Upper lobe of left lung (tissue), 6 donors: ENCODE results near the gene HOXA5. TPM values are rescaled to one million over a fixed set of nuclear protein-coding genes. Genes with fewer than 3 reads are reported as not detected.

ENCODE experiments used
- ATAC-seq, 2 donors: fragments of 200-7000 bp; cut with Tn5 transposase; one replicate each; pipeline ENCODE4 v1.9.1; 2022; ENCODE audit warnings: mild to moderate bottlenecking in 2 of 2, moderate library complexity in 2 of 2; ENCODE audit not compliant: low FRiP score in 2 of 2
- DNase-seq, 2 donors: peaks; one replicate each; pipeline ENCODE4 v3.0.0-alpha.2; 2019 to 2020
- H3K27ac ChIP-seq, 4 donors: fragments of 200-600 bp; sonication (generic); one replicate each; pipeline ENCODE4 v1.5.1; 2016 to 2019
- H3K27me3 ChIP-seq, 4 donors: fragments of 200-600 bp; sonication (generic); one replicate each; pipeline ENCODE4 v1.5.1; 2017 to 2019
- H3K36me3 ChIP-seq, 4 donors: fragments of 200-600 bp; sonication (generic); one replicate each; pipeline ENCODE4 v1.5.1; 2016 to 2019
- H3K4me1 ChIP-seq, 4 donors: fragments of 200-600 bp; sonication (generic); one replicate each; pipeline ENCODE4 v1.5.1; 2018 to 2019
- H3K4me3 ChIP-seq, 4 donors: fragments of 200-600 bp; sonication (generic); one replicate each; pipeline ENCODE4 v1.5.1; 2017 to 2019; ENCODE audit warnings: mild to moderate bottlenecking in 2 of 4, moderate library complexity in 1 of 4
- H3K9me3 ChIP-seq, 4 donors: fragments of 200-600 bp; sonication (generic); one replicate each; pipeline ENCODE4 v1.5.1; 2018 to 2019
- CTCF ChIP-seq, 6 experiments: fragments of 450-650 bp in 4 of 6; fragments of 200-600 bp in 2 of 6; sonication (generic) in 2 of 6; IDR thresholded peaks; one replicate each; pipeline ENCODE4 v1.5.1; 2016 to 2019; ENCODE audit warnings: antibody characterized with exemption in 6 of 6
- EP300 ChIP-seq, 4 donors: sonication (generic); formaldehyde crosslinking; IDR thresholded peaks; one replicate each; pipeline ENCODE4 v1.5.1; 2017; ENCODE audit warnings: antibody characterized with exemption in 4 of 4, control low read depth in 2 of 4
- POLR2A ChIP-seq, 4 donors: fragments of 450-650 bp; IDR thresholded peaks; one replicate each; pipeline ENCODE4 v1.5.1; 2016 to 2017; ENCODE audit warnings: antibody characterized with exemption in 4 of 4, mild to moderate bottlenecking in 2 of 4
- POLR2AphosphoS5 ChIP-seq, 2 donors: sonication (generic); formaldehyde crosslinking; IDR thresholded peaks; one replicate each; pipeline ENCODE4 v1.5.1; 2017; ENCODE audit warnings: antibody characterized with exemption in 2 of 2
- WGBS, 2 donors: methylation state at CpG; one replicate each; pipeline ENCODE4 v1.1.5; 2017 to 2018; 5-methylcytosine and 5-hydroxymethylcytosine counted together
- total RNA-seq, 6 donors: library from RNA; depleted of rRNA in 4 of 6; stranded (reverse); fragments of >200 nt in 4 of 6; gene quantifications; one replicate each; pipeline versions ENCODE4 v1.1.0 to v1.2.1, GENCODE V29; 2016 to 2021
- donor health status: DM: no; HTN: no; CAD: no; lungs with moderate emphysema.
- donor health status: DM: no; HTN: yes; CAD: no; lungs with severe emphysema.

The HOXA5 gene
- total RNA-seq, 6 donors from 2014 or later = 7.8 to 79.9 (median 16.9) TPM

- DNase-seq = no peak
- H3K27me3 ChIP-seq = peaks cover 0 to 18% (median 7%) of the 10 kb centered on the region in 4 donors
- H3K9me3 ChIP-seq = no peaks in the 10 kb centered on the region
- peaks cover 5 to 31% (median 23%) of the 10 kb centered on the region in 4 donors for H3K4me1 ChIP-seq
- TF ChIP-seq POLR2A (IDR thresholded peaks at IDR 0.05) (no peak), CTCF (IDR thresholded peaks at IDR 0.05) (no peak)
- no peak for ATAC-seq
- no peaks in the 10 kb centered on the region for H3K36me3 ChIP-seq
- no peak overlapping the region for H3K4me3 ChIP-seq
- H3K27ac ChIP-seq = peak overlapping the region; percentile 89 to 95 (median 94)
- 47 to 59% methylated on average over 13 of the region's 13 CpGs for WGBS, 2 donors
These were observed 39.0 kb downstream of the HOXA5 start for GRCh38 chr7:27104341-27105058.

- WGBS, 2 donors = 11 to 20% methylated on average over 33 to 35 of the region's 35 CpGs
- peak overlapping the region in 3 of 4 donors; percentile 37 to 50 (median 49) for H3K4me3 ChIP-seq
- H3K4me1 ChIP-seq = peaks cover 0 to 28% (median 16%) of the 10 kb centered on the region in 4 donors
- H3K27ac ChIP-seq = peak overlapping the region; percentile 89 to 95 (median 94)
- H3K36me3 ChIP-seq = no peaks in the 10 kb centered on the region
- DNase-seq (peak in 1 of 2 donors; percentile 68), ATAC-seq (no peak)
- H3K9me3 ChIP-seq = no peaks in the 10 kb centered on the region
- H3K27me3 ChIP-seq = peaks cover 0 to 21% (median 7%) of the 10 kb centered on the region in 4 donors
- TF ChIP-seq CTCF (IDR thresholded peaks at IDR 0.05) (no peak), EP300 (IDR thresholded peaks at IDR 0.05) (no peak), POLR2A (IDR thresholded peaks at IDR 0.05) (no peak), POLR2AphosphoS5 (IDR thresholded peaks at IDR 0.05) (peak in 1 of 2 donors; percentile 32)
These were observed 39.8 kb downstream of the HOXA5 start for GRCh38 chr7:27103489-27104226.

GRCh38 chr7:27102581-27103442 lies 40.7 kb downstream of the HOXA5 start, which contains the start of gene HOXA2:
TSS of gene HOXA2 (minus strand) at chr7:27102683. CDS start at chr7:27102500, 183 bp downstream.
- peak; percentile 41 to 65 for ATAC-seq
- peak in 1 of 2 donors; percentile 77 for DNase-seq
- Histone ChIP-seq H3K36me3 (no peaks in the 10 kb centered on the region), H3K4me1 (peaks cover 0 to 31% (median 15%) of the 10 kb centered on the region in 4 donors), H3K9me3 (no peaks in the 10 kb centered on the region), H3K27me3 (peaks cover 0 to 30% (median 10%) of the 10 kb centered on the region in 4 donors), H3K27ac (peak within 1 kb of the TSS; percentile 89 to 95 (median 94)), H3K4me3 (peak within 1 kb of the TSS; percentile 5 to 50 (median 43))
- WGBS, 2 donors = 5 to 6% methylated on average over 29 of the region's 29 CpGs
- TF ChIP-seq CTCF (IDR thresholded peaks at IDR 0.05) (no peak), EP300 (IDR thresholded peaks at IDR 0.05) (no peak), POLR2AphosphoS5 (IDR thresholded peaks at IDR 0.05) (peak; percentile 63 to 67)

GRCh38 chr7:27101957-27102580 lies 41.4 kb downstream of the HOXA5 start:
- peak overlapping the region; percentile 1 to 50 (median 43) for H3K4me3 ChIP-seq
- ATAC-seq (no peak), DNase-seq (peak in 1 of 2 donors; percentile 88)
- peaks cover 0 to 31% (median 10%) of the 10 kb centered on the region in 4 donors for H3K27me3 ChIP-seq
- H3K27ac ChIP-seq = peak overlapping the region; percentile 89 to 95 (median 94)
- no peaks in the 10 kb centered on the region for H3K9me3 ChIP-seq
- H3K36me3 ChIP-seq = no peaks in the 10 kb centered on the region
- 3 to 17% methylated on average over 20 to 39 of the region's 39 CpGs for WGBS, 2 donors
- TF ChIP-seq POLR2A (IDR thresholded peaks at IDR 0.05) (no peak), CTCF (IDR thresholded peaks at IDR 0.05) (peak in 1 of 6 experiments; percentile 10), POLR2AphosphoS5 (IDR thresholded peaks at IDR 0.05) (no peak), EP300 (IDR thresholded peaks at IDR 0.05) (no peak)
- H3K4me1 ChIP-seq = peaks cover 0 to 31% (median 17%) of the 10 kb centered on the region in 4 donors
